ENCODE data around the gene ATP8A2. TPM values are rescaled to one million over a fixed set of nuclear protein-coding genes. Genes with fewer than 3 reads are reported as not detected.

Gene ATP8A2
- total and polyA plus RNA-seq, 4 donors: 0.01 to 0.08 (median 0.05) TPM; not detected in 1

GRCh38 chr13:26016189-26016588, 644.4 kb downstream of the ATP8A2 start:
- Histone ChIP-seq H3K36me3 (ENCODE audit: control insufficient read depth in 4 of 4, insufficient read depth in 3 of 4, low read depth in 1 of 4, low read length in 3 of 4) (no peaks in the 10 kb centered on the region), H3K4me3 (ENCODE audit: low read depth in 1 of 3, low read length in 3 of 3) (no peak overlapping the region), H3K27me3 (ENCODE audit: control insufficient read depth in 4 of 4, insufficient read depth in 4 of 4, low read length in 3 of 4) (peaks cover 0 to 5% (median 3%) of the 10 kb centered on the region in 4 donors), H3K9me3 (ENCODE audit: control insufficient read depth in 4 of 4, low read length in 3 of 4) (no peaks in the 10 kb centered on the region), H3K4me1 (ENCODE audit: control insufficient read depth in 4 of 4, insufficient read depth in 4 of 4, low read length in 3 of 4) (no peaks in the 10 kb centered on the region), H3K9ac (ENCODE audit: low read depth in 1 of 2, low read length in 2 of 2) (no peak overlapping the region), H3K27ac (ENCODE audit: low read depth in 1 of 2, low read length in 2 of 2) (no peak overlapping the region)
- TF ChIP-seq ATF3 (IDR thresholded peaks at IDR 0.05): no peak
- no peak for TF ChIP-seq REST (IDR thresholded peaks at IDR 0.05)
- no peak for TF ChIP-seq HNF4A (conservative IDR thresholded peaks at IDR 0.05)
- no peak for TF ChIP-seq RAD21 (IDR thresholded peaks at IDR 0.05)
- TF ChIP-seq RXRA (IDR thresholded peaks at IDR 0.05): no peak
- TF ChIP-seq TAF1 (conservative IDR thresholded peaks at IDR 0.05): no peak
- TF ChIP-seq JUND (IDR thresholded peaks at IDR 0.05): no peak
- no peak for TF ChIP-seq EGR1 (IDR thresholded peaks at IDR 0.05; ENCODE audit: low read depth in 2 of 2)
- no peak for TF ChIP-seq SP1 (IDR thresholded peaks at IDR 0.05)
- TF ChIP-seq GABPA (IDR thresholded peaks at IDR 0.05 in 1 of 2, conservative IDR thresholded peaks at IDR 0.05 in 1 of 2): no peak
- TF ChIP-seq MAX (IDR thresholded peaks at IDR 0.05): no peak
- WGBS: 84% methylated on average over 6 of the region's 6 CpGs
- DNase-seq (ENCODE audit: low spot score): no peak

- Histone ChIP-seq H3K4me3 (ENCODE audit: low read depth in 1 of 3, low read length in 3 of 3) (no peak overlapping the region), H3K9me3 (ENCODE audit: control insufficient read depth in 4 of 4, low read length in 3 of 4) (no peaks in the 10 kb centered on the region), H3K9ac (ENCODE audit: low read depth in 1 of 2, low read length in 2 of 2) (no peak overlapping the region), H3K27ac (ENCODE audit: low read depth in 1 of 2, low read length in 2 of 2) (no peak overlapping the region), H3K4me1 (ENCODE audit: control insufficient read depth in 4 of 4, insufficient read depth in 4 of 4, low read length in 3 of 4) (no peaks in the 10 kb centered on the region), H3K27me3 (ENCODE audit: control insufficient read depth in 4 of 4, insufficient read depth in 4 of 4, low read length in 3 of 4) (peaks cover 0 to 4% (median 1%) of the 10 kb centered on the region in 4 donors), H3K36me3 (ENCODE audit: control insufficient read depth in 4 of 4, insufficient read depth in 3 of 4, low read depth in 1 of 4, low read length in 3 of 4) (no peaks in the 10 kb centered on the region)
- 75% methylated on average over 9 of the region's 9 CpGs for WGBS
- TF ChIP-seq RXRA (IDR thresholded peaks at IDR 0.05): no peak
- no peak for TF ChIP-seq RAD21 (IDR thresholded peaks at IDR 0.05)
- TF ChIP-seq SP1 (IDR thresholded peaks at IDR 0.05): no peak
- TF ChIP-seq ZBTB33 (IDR thresholded peaks at IDR 0.05): no peak
- TF ChIP-seq ATF3 (IDR thresholded peaks at IDR 0.05): no peak
- no peak for TF ChIP-seq FOXA2 (IDR thresholded peaks at IDR 0.05)
- no peak for TF ChIP-seq REST (IDR thresholded peaks at IDR 0.05)
- no peak for TF ChIP-seq HNF4G (IDR thresholded peaks at IDR 0.05)
- no peak for TF ChIP-seq MAX (IDR thresholded peaks at IDR 0.05)
- no peak for TF ChIP-seq HNF4A (conservative IDR thresholded peaks at IDR 0.05)
- no peak for TF ChIP-seq GABPA (IDR thresholded peaks at IDR 0.05 in 1 of 2, conservative IDR thresholded peaks at IDR 0.05 in 1 of 2)
- DNase-seq (ENCODE audit: low spot score): no peak
Observed at GRCh38 chr13:26017196-26017921, 645.6 kb downstream of the ATP8A2 start.

Data from liver (tissue), 9 donors.